GM19239 (cell line): ENCODE data around the gene WFDC5.
"Not testable (repeated sequence)": the region's sequence is repeated elsewhere in the genome, so short reads cannot be mapped to it uniquely, and the experiment has no call there.

Experiments used
- DNase-seq: peaks from one replicate; pipeline ENCODE4 v3.0.0; 2011; ENCODE audit warnings: low spot score; ENCODE audit not compliant: insufficient read length
- FAIRE-seq: peaks from 2 replicates; lab custom pipeline; 2011; peaks lifted over from hg19 to GRCh38; lab: Jason Lieb, UNC

Gene WFDC5

DNA sequence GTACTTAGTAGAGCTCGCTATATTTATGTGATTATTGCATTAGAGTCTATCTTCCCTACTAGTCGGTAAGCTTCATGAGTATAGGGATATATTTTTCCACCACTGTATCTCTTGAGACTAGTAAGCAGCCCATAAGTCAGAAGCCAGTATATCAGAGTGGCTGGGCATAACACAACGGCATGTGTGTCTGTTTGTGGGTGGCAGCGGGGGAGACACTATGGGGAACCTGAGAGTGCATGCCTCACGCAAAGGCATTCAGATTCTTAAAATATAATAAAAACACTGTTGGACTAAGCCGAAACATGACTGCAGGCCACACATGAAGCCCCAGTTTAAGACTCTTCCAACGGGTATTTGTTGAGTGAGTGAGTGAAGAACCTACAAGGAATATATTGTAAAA is 22.1 kb downstream of the WFDC5 start:
- FAIRE-seq, result no peak

DNA sequence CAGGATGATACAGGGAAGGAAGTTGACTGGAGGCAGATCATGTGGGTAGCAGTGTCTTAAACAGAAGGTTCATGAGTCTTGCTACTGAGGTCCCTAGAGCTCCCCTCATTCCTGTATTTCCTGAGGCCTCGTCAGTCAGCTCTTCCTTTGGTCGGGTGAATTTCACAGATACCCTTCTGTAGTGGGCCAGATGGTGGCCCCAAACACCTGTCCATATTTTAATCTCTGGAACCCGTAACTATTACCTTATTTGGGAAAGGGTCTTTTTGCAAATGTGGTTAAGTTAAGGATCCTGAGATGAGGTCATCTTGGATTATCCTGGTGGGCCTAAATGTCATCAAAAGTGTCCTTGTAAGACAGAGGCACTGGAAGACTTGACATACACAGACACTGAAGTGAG is 23.6 kb downstream of the WFDC5 start:
- no peak for DNase-seq
- no peak for FAIRE-seq

More for the DNA sequence above, 22.1 kb downstream of the WFDC5 start:
- DNase-seq, result no peak

DNA sequence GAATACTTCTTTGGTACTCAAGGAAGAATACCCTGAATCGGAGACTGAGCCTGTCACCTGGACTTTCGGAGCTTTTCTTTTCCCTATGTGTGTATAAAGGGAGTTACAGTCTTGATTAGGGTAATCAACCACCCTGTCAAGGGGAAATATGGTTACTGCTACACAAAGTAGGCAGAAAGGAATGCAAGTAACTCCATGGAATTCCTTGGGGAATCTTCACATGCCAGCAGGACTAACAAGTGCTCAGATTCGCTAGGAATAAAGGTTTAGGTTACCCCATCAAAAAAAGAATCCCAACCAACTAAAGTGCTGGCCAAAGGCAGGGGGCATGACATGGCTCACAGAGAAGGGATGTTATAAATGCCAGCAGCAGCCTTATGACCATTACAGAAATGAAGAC is 24.5 kb downstream of the WFDC5 start:
- no peak for FAIRE-seq
- DNase-seq, result no peak

DNA sequence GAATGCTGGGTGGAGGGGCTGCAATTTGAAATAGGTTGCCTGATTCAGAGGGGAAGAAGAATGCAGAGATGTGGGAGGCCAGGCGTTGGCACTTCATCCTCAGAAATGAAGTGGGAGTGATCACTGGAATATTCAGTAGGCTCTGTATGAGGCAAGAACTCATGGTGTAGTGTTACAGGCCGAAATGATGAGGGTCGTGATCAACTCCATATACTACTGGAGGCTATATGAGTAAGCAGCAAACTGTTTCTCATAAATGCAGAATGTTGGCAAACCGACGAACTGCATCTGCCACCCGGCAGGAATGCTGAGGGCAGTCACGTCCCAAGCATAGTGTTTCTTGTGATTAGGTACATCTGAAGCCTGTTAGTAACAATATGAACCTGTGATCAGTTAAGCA is 26.7 kb downstream of the WFDC5 start:
- FAIRE-seq (no peak), DNase-seq (no peak)

DNA sequence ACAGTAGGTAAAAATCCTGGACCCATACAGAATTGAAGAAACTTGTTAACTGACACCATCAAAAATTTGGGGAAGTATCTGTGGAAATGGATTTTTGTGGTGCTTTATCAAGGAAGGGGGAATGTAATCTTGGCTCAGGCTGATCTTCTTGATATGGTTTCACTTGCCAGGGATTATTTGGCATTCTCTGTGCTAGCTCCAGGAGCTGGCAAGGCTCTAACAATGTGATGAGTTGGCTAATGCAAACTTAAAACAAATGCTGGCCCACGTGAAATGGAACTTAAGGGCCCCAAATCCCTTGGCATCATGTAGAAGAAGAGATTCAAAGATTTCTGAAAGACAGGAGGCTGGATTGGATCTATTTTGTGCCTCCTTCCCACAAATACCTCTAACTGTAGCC is 27.2 kb downstream of the WFDC5 start:
- FAIRE-seq, result no peak
- DNase-seq, result no peak

DNA sequence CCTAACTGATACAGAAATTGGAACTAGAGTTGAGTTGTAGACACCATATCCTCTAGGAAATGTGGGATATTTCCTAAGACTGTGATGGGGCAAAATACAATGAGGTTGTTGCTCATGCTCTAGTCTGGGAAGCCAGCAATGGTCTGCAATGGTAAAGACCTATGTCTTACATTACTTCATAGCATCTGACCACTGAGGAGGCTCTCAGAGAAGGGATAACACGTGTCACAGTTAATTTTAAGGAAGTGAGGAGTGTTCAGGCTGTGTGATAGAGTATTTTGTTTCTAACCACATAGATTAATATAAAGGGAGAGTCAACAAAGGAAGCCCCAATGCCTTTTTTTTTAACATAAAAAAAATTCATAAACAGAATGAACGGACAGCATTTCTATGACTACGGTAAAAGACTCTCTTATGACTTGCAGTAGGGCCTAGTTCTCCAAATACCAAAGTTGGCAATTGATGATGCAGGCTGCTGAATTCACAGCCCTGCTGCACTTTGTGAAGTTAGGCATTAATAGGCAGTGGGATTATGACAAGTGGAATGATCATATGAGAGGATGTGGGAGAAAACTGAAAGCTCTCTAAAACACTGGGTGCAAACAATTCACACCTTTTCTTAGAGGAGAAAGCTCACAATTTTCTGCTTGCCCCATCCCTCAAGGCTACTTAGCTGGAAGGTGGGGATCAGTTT is 27.7 kb downstream of the WFDC5 start:
- no peak for DNase-seq
- no peak for FAIRE-seq

DNA sequence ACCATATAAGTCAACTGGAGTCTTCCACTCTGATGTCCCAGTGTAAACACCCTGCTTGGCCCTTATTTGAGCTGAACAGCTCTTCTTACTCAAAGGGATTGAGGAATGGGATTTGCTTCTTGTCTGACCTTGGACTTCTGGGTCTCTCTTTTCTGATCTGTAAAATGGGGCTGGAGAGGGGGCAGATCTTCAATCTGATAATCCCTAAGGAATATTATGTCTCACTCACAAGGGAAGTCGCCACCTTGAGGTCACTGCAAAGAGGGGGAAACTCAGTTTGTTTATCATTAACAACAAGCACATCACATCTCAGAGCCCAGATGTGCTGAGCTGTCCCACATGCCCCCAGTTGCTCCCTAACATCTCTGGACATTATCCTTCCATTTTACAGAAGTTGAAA is 29.1 kb downstream of the WFDC5 start:
- DNase-seq (no peak), FAIRE-seq (no peak)

DNA sequence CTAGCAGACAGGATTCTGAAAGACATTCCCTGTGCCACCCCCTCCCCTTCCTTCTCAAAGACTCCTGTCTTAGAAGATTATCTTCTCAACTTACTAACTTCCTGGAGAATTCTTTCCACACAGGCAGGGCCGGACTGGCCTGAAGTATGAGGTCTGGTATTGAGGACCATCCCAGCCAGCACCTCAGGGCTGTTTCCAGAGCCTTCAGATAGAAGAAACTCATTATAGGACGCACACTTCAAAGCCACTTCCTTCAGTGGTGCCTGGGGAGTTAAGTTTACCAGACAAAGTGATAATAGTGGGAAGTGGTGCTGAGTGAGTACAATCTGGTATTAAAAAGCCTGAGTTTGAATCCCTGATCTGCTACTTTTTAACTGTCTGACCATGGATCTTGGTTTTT is 29.7 kb downstream of the WFDC5 start:
- no peak for DNase-seq
- FAIRE-seq, result no peak

DNA sequence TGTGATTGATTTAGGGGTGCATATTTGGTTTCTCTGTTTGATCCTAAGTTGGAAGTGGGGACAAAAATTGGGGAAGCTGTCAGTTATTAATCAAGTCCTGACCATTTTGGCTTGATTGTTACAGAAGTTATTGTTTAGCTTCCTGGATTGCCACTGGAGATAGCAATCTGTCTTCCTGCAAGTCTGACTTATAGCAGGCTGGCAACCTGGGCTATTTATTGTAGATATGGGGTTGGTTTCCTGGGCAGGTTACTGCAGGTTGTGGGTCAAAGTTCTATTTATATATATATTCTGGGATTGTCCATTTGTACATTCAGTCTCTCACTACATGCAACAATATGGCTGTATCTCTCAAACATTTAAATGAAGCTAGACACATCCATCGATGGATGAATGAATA is 31.8 kb downstream of the WFDC5 start:
- FAIRE-seq (no peak), DNase-seq (no peak)

DNA sequence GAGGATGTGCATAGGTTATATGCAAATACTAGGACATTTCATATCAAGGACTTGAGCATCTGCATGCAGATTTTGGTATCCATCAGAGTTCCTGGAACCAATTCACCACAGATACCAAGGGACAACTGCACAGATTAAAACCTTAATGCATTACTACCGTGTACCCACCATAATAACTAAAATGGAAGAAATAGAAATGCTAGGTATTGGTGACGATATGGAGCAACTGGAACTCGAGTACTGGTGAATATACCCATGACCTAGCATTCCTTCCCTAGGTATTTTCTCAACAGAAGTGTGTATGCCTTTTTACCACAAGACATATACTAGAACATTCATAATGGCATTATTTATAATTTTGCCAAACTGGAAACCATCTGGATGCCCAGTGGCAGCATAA is 32.5 kb downstream of the WFDC5 start:
- DNase-seq (no peak), FAIRE-seq (no peak)

DNA sequence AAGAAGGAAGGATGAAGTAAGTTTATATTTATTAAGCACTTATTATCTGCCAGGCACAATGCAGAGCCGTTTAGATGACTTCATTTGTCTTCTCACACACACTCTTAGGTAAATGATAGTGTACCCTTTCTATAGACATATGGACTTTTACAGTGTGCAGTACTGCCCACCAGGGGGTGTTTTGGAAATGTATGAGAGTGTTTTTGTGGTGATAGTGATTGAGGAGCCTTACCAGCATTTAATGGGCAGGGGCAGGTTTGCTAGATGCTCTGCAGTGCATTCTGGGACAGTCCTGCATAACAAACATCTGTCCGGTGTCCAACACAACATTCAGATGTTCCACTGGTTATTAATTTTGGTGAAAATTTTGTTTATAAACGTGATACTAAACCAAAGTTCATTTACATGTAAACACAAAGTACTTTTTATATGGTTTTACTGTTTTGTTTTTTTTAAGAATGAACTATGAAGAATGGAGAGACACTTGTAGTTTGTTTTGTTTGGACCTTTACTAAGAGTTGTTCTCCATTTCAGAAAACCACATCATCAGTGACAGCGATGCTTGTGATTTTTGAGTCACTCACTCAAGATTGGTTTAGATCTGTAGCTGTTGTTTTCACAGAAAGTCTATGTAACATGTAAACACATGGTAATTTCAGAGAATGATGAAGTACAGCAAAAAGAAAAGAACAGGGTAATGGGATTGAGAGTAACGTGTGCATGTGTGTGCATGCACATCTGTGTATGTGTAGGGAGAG is 33.9 kb downstream of the WFDC5 start:
- FAIRE-seq (no peak), DNase-seq (no peak)

DNA sequence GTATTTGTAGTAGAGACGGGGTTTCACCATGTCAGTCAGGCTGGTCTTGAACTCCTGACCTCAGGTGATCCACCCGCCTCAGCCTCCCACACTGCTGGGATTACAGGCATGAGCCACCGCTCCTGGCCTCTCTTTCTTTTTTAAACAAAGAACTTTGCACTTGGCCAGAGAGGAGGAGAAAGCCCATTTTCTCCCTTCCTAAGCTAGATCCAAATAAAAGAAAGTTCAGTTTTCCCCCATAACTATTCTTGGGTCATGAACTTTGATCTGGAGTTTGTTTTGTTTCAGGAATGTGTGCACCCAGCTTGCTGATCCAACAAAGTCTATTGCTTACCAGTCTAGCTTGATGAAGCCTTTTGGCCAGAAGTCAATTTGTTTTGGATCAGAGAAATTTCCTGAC is 37.4 kb downstream of the WFDC5 start:
- FAIRE-seq (no peak), DNase-seq (no peak)

DNA sequence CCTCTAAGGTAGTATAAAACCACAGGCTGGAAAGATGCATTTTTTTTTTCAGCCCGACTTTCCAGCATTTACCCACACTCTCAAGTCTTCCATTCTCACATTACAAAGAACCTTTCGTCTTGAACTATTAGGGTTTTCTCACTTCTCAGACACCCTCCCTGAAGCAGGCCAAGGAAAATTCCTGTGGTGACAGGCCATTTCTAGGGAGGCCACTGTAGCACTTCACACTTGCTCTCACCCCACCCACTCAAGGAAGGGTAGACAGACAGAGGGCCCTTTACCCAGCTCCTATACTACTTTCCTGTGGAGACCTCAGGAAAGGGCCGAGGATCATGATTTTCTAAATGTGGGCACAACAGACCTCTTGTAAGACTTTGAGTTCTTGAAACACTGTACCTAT is 41.8 kb downstream of the WFDC5 start:
- no peak for FAIRE-seq
- no peak for DNase-seq

DNA sequence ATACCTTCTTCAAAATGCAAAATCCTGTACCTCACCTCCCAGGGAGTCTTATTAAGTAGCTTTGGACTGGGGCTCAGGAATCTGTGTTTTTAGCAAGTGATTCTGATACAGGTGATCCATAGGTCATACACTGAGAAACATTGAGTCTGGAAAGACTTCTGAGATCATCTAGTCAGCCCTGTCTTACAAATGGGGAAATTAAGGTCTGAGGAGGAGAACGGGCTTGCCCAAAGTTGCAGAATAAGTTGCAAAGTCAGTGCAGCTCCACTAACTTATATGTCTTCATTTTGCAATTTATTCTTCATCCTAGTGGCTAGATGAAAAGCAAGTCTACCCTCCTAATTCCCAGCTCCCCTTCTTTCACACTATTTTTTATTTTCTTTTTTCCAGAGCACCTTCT is 42.9 kb downstream of the WFDC5 start:
- no peak for DNase-seq
- FAIRE-seq, result no peak

DNA sequence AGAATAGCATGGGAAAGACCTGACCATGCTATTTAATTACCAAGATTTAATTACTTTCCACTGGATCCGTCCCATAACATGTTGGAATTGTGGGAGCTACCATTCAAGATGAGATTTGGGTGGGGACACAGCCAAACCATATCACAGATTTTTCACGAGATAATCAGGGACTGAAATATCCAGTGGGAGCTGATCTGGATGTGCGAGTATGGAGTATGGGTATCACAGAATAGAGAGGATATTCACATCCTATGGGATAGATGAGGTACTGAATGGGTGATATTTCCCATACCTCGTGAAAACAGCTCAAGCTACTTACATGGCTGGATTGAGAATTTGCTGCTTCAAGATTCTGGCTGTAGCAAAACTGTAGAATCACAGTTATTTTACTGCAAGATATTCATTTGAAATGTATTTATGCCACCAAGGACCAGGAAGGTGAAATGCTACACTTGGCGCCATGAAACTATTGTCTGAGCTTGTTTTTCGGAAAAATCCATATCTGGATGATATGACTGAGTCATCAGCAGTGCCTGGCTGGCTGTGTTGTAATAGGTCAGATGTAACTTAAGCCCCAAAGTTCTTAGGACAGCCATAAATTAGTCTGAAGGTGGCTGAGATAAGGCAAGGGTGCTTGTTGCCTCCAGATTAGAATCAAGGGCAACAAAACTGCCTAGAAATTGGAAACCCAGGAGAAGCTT is 43.9 kb downstream of the WFDC5 start:
- DNase-seq (no peak), FAIRE-seq (no peak)

DNA sequence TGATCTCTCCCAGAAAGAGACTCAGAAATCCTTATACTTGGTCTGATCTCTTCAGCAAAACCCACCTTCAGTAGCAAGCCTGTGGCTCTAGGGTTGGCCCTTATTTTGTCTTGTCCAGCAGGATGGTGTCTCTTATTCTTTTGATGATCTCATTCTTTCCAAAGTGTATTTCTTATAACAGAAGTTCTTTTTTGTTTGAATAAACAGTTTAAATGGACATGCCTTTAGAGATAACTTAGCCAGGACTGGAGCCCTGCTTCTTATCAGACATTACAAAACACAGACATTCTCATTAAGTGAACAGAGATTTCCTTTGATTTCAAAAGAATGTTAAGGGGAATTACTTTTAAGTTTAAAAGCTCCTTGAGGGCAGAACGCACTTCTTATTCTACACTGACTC is 45.7 kb downstream of the WFDC5 start:
- DNase-seq (no peak), FAIRE-seq (no peak)

DNA sequence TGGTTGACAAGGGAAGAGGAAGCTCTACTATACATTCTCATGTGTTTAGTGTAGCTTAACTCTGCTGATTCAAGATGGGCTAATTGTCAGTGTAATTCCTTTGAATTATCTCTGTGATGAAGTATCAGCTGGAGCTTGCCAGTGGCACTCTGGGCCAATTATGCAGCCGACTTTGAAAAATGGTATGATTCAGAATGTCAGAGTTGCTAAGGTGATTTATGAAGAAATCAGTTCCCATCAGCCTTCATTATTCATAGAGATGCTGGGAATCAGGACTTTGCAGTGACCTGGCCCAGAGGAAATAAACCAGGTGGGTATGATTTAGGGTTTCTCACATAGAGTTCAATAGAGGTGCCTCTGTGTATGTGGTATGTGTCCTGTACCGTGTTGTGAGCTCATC is 47.4 kb downstream of the WFDC5 start:
- FAIRE-seq, result no peak
- no peak for DNase-seq

DNA sequence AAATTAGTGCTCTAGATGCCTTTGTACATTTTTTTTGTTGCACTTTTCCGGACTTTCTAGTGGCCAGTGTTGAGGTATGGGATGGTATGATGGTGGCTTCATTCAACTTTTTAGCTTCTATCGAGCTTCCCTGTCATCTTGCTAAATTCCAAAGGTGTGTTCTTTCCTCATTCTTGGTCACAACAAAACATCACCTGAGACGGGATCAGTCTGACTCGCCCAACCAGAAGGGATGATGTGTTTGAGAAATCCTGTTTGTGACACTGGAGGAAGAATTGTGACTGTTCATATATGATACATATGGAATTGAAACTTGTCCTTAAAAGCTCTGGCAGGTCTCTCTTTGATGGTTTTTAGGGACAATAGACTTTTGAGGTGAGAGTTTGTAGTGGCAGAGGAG is 47.9 kb downstream of the WFDC5 start:
- DNase-seq, result no peak
- FAIRE-seq, result no peak

DNA sequence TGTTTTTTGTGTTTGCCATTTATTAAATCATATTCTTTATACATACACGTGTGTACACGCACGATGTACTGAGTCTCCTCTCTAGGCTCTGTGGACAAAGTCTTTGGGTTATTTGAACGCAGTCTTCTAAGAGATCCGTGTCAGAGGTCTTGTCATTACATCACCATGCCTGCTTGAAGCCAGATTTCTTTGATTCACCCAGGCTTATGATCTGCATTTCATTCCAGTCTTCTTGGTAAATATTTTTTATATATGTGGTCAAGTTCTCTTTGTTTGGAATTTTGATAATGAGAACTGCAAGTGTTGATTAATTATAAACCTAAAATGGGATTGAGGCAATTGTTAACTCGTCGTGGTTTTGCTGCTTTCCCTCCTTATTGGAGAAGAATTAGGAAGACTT is 48.6 kb downstream of the WFDC5 start:
- FAIRE-seq (no peak), DNase-seq (no peak)

DNA sequence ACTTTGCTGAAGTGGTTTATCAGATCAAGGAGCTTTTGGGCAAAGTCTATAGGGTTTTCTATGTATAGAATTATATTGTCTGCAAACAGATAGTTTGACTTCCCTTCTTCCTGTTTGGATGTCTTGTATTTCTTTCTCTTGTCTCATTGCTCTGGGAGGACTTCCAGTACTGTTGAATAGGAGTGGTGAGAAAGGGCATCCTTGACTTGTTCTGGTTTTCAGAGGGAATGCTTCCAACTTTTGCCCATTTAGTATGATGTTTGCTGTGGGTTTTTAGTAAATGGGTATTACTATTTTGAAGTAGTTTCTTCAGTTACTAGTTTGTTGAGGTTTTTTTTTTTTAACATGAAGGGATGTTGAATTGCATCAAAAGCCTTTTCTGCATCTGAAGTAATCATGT is 50.2 kb downstream of the WFDC5 start:
- FAIRE-seq (no peak), DNase-seq (no peak)

DNA sequence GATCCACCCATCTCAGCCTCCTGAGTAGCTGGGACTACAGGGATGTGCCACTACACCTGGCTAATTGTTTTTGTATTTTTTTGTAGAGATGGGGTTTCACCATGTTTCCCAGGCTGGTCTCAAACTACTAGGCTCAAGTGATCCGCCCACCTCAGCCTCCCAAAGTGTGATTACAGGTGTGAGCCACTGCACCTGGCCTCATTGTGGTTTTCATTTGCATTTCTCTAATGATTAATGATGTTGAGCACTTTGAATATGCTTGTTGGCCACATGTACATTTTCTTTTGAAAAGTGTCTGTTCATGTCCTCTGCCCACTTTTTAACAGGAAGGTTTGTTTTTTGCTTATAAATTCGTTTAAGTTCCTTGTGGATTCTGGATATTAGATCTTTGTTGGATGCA is 51.9 kb downstream of the WFDC5 start:
- not testable (repeated sequence) for FAIRE-seq, DNase-seq
